BE2C (cell line): ENCODE results near the gene MORN2.

Experiments
- DNase-seq: peaks from one replicate; pipeline ENCODE4 v3.0.0-alpha.2; 2020
- H3K27me3 ChIP-seq: fragments of 250-450 bp; sonication (Bioruptor Pico); 2 replicates; pipeline ENCODE4 v1.5.1; 2020; ENCODE audit warnings: mild to moderate bottlenecking
- H3K36me3 ChIP-seq: fragments of 250-450 bp; sonication (Bioruptor Pico); 2 replicates; pipeline ENCODE4 v1.5.1; 2020; ENCODE audit warnings: mild to moderate bottlenecking
- H3K4me1 ChIP-seq: fragments of 250-450 bp; sonication (Bioruptor Pico); 2 replicates; pipeline ENCODE4 v1.5.1; 2020
- H3K4me3 ChIP-seq: 2 replicates; pipeline ENCODE4 v1.5.1; 2011; ENCODE audit warnings: low read depth, low read length
- H3K9me3 ChIP-seq: fragments of 250-450 bp; sonication (Bioruptor Pico); 2 replicates; pipeline ENCODE4 v1.5.1; 2020
- TF ChIP-seq, protein P1 (sequence below): IDR thresholded peaks from 2 replicates; pipeline ENCODE4 v1.5.1; 2012; ENCODE audit warnings: mild to moderate bottlenecking, low read depth, low read length

Gene MORN2

DNA sequence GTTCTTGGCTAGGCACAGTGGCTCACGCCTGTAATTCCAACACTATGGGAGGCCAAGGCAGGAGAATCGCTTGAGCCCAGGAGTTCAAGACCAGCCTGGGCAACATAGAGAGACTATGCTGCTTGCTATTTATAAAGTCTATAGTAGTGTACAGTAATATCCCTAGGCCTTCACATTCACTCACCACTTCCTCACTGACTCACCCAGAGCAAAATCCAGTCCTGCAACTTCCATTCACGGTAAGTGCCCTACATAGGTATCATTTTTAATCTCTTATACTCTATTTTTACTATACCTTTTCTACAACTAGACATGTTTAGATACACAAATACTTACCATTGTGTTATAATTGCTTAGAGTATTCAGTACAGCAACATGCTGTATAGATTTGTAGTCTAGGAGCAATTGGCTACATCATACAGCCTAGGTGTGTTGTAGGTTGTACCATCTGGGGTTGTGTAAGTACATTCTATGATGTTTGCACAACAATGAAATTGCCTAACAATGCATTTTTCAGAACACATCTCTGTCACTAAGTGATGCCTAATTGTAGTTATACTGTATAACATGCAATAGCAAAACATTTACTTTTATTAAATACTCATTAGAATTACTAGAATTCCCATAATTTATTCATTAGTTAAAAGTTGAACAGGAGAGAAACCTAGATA is 8.9 kb upstream of the MORN2 start:
- Histone ChIP-seq H3K4me3 (no peak overlapping the region), H3K4me1 (no peaks in the 10 kb centered on the region), H3K9me3 (no peaks in the 10 kb centered on the region), H3K36me3 (peaks cover 7% of the 10 kb centered on the region), H3K27me3 (no peaks in the 10 kb centered on the region)
- no peak for DNase-seq
- TF ChIP-seq, protein P1, sequence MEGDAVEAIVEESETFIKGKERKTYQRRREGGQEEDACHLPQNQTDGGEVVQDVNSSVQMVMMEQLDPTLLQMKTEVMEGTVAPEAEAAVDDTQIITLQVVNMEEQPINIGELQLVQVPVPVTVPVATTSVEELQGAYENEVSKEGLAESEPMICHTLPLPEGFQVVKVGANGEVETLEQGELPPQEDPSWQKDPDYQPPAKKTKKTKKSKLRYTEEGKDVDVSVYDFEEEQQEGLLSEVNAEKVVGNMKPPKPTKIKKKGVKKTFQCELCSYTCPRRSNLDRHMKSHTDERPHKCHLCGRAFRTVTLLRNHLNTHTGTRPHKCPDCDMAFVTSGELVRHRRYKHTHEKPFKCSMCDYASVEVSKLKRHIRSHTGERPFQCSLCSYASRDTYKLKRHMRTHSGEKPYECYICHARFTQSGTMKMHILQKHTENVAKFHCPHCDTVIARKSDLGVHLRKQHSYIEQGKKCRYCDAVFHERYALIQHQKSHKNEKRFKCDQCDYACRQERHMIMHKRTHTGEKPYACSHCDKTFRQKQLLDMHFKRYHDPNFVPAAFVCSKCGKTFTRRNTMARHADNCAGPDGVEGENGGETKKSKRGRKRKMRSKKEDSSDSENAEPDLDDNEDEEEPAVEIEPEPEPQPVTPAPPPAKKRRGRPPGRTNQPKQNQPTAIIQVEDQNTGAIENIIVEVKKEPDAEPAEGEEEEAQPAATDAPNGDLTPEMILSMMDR: no peak

DNA sequence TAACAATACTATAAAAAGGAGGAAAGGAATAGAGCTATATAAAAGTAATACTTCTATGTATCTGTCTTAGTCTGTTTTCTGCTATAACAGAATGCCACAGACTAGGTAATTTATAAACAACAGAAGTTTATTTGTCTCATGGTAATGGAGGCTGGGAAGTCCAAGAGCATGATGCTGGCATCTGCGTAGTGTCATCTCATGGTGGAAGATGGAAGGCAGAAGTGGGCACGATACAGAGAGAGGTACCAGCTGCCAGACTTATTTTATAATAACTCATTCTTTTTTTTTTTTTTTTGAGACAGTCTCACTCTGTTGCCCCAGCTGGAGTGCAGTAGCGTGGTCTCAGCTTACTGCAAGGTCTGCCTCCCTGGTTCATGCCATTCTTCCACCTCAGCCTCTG is 4.3 kb upstream of the MORN2 start:
- peaks cover 3% of the 10 kb centered on the region; the same call in 1 of the 2 replicates for H3K36me3 ChIP-seq
- H3K9me3 ChIP-seq: no peaks in the 10 kb centered on the region
- no peaks in the 10 kb centered on the region for H3K4me1 ChIP-seq
- TF ChIP-seq, protein P1: no peak
- no peaks in the 10 kb centered on the region for H3K27me3 ChIP-seq
- no peak for DNase-seq
- H3K4me3 ChIP-seq: no peak overlapping the region

DNA sequence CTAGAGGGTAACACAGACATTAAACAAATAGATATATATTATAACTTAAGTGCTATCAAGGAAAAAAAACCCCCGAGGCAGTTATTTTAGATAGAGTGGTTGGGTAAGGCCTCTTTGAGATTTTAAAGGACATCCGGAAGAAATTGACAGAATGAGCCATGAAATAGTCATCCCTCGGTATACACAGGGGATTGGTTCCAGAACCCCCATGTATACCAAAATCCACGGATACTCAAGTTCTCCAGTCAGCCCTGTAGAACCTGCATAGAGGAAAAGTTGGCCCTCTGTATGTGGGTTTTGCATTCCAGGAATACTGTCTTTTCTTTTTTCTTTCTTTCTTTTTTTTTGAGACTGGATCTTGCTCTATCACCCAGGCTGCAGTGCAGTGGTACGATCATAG is 2.0 kb upstream of the MORN2 start:
- TF ChIP-seq, protein P1: no peak
- no peak overlapping the region for H3K4me3 ChIP-seq
- H3K36me3 ChIP-seq: no peaks in the 10 kb centered on the region
- H3K4me1 ChIP-seq: peaks cover 3% of the 10 kb centered on the region; the same call in 1 of the 2 replicates
- H3K9me3 ChIP-seq: no peaks in the 10 kb centered on the region
- no peak for DNase-seq
- H3K27me3 ChIP-seq: no peaks in the 10 kb centered on the region

DNA sequence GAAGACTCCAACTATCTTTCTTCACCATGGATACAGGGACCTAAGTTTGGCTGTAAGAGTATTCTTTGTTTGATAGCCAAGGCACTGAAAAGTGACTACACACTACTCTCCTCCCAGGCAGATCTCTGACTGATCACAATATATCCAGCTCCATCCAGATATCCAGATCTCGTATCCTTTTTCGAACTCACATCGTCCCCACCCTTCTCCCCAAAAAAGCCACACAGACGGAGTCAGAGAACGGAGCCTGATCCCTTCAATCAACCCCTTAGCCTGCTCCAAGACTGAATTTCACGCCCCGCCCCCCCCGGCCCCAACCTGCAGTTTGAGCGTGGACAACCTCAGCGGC is 575 bp upstream of the MORN2 start:
- Histone ChIP-seq H3K9me3 (no peaks in the 10 kb centered on the region), H3K36me3 (no peaks in the 10 kb centered on the region), H3K27me3 (no peaks in the 10 kb centered on the region), H3K4me1 (peaks cover 3% of the 10 kb centered on the region; the same call in 1 of the 2 replicates), H3K4me3 (peak overlapping the region; percentile 99)
- no peak for DNase-seq
- TF ChIP-seq, protein P1: no peak

DNA sequence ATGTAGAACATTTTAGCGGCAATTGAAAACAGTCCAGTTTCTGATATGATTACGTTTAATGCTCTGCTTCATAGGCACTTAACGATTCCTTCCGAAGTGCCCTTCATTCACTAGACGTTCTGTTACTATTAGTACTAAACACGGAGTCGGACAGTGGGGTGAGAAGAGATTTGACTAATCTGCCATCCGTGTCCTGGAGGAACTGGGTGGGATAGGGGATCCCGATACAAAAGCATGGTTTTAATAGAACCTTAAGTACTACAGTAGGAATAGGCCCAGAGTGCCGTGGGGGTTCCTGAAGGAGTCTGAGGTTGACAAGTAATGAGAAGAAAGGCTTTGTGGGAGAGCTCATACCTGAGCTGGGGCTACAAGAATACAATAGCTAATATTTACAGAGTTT is 631 bp downstream of the MORN2 start:
- H3K9me3 ChIP-seq: no peaks in the 10 kb centered on the region
- H3K27me3 ChIP-seq: no peaks in the 10 kb centered on the region
- no peaks in the 10 kb centered on the region for H3K36me3 ChIP-seq
- H3K4me1 ChIP-seq: peaks cover 3% of the 10 kb centered on the region; the same call in 1 of the 2 replicates
- TF ChIP-seq, protein P1: no peak
- no peak for DNase-seq
- peak overlapping the region; percentile 99 for H3K4me3 ChIP-seq

DNA sequence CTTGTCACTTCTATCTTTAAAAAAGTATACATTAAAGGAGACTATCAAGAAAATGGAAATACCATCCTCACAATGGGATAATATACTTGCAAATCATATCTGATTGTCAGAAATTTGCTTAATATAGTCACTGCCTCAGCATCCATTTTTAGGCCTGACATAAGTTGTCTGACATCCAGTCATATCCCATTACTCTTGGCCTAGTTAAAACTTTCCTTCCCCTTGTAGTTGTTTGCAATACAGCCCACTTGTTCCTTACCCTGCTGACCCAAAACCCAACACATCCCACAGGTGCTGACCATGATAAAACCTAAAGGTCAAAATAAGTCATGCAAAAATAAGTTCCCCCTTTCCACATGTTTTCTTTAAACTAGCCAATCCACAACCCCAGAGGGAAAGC is 10.3 kb downstream of the MORN2 start:
- no peak overlapping the region for H3K4me3 ChIP-seq
- H3K4me1 ChIP-seq: no peaks in the 10 kb centered on the region
- H3K36me3 ChIP-seq: no peaks in the 10 kb centered on the region
- no peaks in the 10 kb centered on the region for H3K27me3 ChIP-seq
- no peaks in the 10 kb centered on the region; the same call in 1 of the 2 replicates for H3K9me3 ChIP-seq
- TF ChIP-seq, protein P1: no peak
- no peak for DNase-seq
